Subcutaneous adipose tissue (tissue), 4 donors: ENCODE results near the gene POLR1E. TPM values are rescaled to one million over a fixed set of nuclear protein-coding genes. Genes with fewer than 3 reads are reported as not detected.

Experiments used
- total RNA-seq, 4 donors: library from RNA; depleted of rRNA; stranded (reverse); fragments of >200 nt; gene quantifications; one replicate each; pipeline ENCODE4 v1.1.0, GENCODE V29; 2016
- TF ChIP-seq, protein P1 (sequence below): fragments of 450-650 bp; IDR thresholded peaks from one replicate; pipeline ENCODE4 v1.5.1; 2016; ENCODE audit warnings: low read depth, mild to moderate bottlenecking, control low read depth, antibody characterized with exemption, moderate library complexity

POLR1E gene
- total RNA-seq, 4 donors from 2014 or later = 22.9 to 38.6 (median 27.5) TPM

DNA sequence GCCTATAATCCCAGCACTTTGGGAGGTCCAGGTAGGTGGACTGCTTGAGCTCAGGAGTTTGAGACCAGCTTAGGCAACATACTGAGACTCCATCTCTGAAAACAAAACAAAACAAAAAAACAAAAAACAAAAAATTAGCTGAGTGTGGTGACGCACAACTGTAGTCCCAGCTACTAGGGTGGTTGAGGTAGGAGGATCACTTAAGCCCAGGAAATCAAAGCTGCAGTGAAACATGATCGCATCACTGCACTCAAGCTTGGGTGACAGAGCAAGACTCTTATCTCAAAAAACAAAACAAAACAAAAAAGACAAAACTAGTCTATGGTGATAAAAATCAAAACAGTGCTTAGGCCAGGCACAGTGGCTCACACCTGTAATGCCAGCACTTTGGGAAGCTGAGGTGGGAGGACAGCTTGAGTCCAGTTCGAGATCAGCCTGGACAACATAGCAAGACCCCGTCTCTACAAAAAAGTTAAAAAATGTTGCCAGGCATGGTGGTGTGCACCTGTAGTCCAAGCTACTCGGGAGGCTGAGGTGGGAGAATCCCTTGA is 61.7 kb downstream of the POLR1E start:
- TF ChIP-seq, protein P1, sequence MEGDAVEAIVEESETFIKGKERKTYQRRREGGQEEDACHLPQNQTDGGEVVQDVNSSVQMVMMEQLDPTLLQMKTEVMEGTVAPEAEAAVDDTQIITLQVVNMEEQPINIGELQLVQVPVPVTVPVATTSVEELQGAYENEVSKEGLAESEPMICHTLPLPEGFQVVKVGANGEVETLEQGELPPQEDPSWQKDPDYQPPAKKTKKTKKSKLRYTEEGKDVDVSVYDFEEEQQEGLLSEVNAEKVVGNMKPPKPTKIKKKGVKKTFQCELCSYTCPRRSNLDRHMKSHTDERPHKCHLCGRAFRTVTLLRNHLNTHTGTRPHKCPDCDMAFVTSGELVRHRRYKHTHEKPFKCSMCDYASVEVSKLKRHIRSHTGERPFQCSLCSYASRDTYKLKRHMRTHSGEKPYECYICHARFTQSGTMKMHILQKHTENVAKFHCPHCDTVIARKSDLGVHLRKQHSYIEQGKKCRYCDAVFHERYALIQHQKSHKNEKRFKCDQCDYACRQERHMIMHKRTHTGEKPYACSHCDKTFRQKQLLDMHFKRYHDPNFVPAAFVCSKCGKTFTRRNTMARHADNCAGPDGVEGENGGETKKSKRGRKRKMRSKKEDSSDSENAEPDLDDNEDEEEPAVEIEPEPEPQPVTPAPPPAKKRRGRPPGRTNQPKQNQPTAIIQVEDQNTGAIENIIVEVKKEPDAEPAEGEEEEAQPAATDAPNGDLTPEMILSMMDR = no peak

DNA sequence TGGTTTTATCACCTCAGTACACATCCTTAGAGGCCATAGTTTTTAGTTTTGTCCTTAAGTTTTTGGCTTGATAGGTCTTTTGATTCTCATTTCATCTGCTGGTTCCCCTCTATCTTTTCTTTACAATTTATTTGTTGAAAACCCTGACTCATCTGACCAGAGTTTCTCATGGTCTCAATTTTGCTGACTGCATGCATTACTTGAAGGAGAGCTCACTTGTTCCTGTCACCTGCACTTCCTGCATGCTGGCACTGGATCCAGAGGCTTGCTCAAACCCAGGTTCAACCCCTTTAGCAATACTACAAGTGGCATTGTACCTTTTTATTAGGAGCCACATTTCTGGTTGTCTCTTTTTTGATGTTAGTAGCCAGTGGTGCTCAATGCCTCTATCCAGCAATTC is 63.8 kb downstream of the POLR1E start:
- TF ChIP-seq, protein P1 = no peak

DNA sequence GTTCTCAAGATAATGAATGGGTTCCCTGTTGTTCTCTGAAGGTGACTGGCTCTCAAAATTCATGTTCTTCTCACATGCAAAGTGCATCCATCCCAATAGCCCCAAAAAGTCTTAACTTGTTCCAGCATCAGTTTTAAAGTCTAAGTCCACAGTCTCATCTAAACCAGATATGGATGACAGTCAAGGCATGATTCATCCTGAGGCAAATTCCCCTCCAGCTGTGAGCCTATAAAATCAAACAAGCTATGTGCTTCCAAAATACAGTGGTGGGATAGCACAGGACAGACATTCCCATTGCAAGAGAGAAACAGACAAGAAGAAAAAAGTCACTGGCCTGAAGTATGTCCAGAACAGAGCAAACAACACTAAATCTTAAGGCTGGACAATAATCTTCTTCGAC is 65.0 kb downstream of the POLR1E start:
- TF ChIP-seq, protein P1 = no peak

DNA sequence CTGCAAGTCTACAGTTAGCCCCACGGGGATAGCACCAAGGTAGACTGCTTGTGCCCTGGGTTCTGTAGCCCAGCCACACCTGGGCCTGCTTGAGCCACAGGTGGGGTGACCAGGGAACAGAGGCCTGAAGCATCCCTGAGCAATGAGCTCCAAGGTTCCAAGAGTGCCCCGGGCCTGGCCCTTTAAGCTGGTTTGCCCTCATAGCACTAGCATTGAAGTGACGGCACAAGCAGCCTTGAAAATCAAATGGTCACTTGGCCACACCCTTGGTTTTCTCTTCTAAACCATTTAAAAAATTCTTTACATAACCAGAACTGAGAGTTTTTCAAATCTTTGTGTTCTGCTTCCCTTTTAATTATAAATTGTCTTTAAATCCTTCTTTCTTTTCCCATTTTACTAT is 65.7 kb downstream of the POLR1E start:
- TF ChIP-seq, protein P1 = no peak

DNA sequence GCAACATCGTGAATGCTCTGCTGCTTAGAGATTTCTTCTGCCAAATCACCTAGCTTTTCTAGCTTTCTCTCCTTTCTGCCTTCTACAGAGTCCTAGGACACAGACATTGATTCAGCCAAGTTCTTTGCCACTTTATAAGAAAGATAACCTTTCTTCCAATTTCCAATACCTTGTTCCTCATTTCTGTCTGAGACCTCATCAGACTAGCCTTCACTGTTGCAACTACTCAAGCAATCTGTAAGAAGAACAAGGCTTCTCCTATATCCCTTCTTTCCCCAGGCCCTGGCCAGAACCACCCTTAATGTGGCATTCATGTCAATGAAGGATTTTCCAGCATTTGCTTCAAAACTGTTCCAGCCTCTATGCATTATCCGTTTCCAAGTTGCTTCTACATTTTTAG is 66.1 kb downstream of the POLR1E start:
- TF ChIP-seq, protein P1 = no peak

Other genes starting within 250 kb of the POLR1E start
- gene GRHPR, start 63.3 kb upstream of the POLR1E start, total RNA-seq = 100 to 1,000 TPM in 3 of 4 donors, 10 to 100 TPM in 1; 99.0 to 186 (median 119) TPM
- gene ZBTB5, start 20.5 kb upstream of the POLR1E start, total RNA-seq = 1 to 10 TPM; 6.0 to 9.0 (median 7.7) TPM
- 1 to 10 TPM; 4.5 to 5.7 (median 5.6) TPM for gene FBXO10, start 90.4 kb downstream of the POLR1E start, total RNA-seq
- 100 to 1,000 TPM in 1 of 4 donors, 10 to 100 TPM in 3; 58.4 to 113 (median 65.9) TPM for gene TOMM5, start 106.6 kb downstream of the POLR1E start, total RNA-seq
- 1 to 10 TPM in 1 of 4 donors, under 1 TPM in 3; 0.19 to 1.0 (median 0.27) TPM for gene FRMPD1, start 165.0 kb downstream of the POLR1E start, total RNA-seq